ENCODE measurements around the gene ETV6.

Gene ETV6

GRCh38 chr12:11861864-11862600 lies 212.6 kb downstream of the ETV6 start:
- DNase-seq (ENCODE audit: low spot score) = no peak

DNA sequence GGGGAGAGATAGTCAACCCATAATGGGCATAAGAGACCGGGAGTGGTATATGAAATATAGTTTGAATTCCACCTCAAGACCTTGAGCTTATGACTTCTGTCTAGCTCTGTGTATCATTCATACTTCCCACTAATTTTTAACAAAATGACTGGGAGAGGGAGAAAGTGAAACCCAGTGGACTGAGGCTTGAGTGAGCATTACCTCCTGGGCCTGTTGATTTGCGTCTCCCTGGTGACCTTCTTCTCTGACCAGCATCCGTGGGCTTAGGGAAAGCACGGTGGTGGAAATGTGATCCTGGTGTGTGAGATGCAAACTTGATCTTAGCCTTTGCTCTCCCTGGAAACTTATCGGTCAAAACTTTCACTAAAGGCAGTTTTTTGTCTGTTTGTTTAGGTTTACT lies 213.3 kb downstream of the ETV6 start:
- DNase-seq (ENCODE audit: low spot score) = no peak

- no peak for DNase-seq (ENCODE audit: low spot score)
Measured at GRCh38 chr12:11863478-11863906, 214.0 kb downstream of the ETV6 start.

DNA sequence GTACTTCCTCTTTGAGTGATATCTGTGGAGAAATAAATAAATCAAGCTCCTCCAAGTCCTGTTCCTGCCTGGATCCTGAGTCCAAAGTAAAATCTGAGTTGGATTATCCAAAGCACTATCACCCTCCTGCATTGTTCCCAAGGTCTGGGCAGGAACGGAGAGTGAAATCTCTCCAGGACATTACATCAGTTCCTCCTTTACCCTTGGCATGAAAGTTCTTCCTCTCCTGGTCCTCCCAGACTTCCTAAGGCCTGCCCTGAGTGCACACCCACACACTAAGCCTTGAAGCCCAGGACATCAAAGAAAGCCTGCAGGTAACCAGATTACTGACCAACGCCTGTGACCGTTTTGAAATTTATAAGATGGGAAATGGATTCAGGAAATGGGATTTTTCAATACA lies 214.5 kb downstream of the ETV6 start:
- no peak for DNase-seq (ENCODE audit: low spot score)

GRCh38 chr12:11865824-11866223 lies 216.3 kb downstream of the ETV6 start:
- no peak for DNase-seq (ENCODE audit: low spot score)

- no peak for DNase-seq (ENCODE audit: low spot score)
Measured at GRCh38 chr12:11868027-11868426, 218.6 kb downstream of the ETV6 start.

DNA sequence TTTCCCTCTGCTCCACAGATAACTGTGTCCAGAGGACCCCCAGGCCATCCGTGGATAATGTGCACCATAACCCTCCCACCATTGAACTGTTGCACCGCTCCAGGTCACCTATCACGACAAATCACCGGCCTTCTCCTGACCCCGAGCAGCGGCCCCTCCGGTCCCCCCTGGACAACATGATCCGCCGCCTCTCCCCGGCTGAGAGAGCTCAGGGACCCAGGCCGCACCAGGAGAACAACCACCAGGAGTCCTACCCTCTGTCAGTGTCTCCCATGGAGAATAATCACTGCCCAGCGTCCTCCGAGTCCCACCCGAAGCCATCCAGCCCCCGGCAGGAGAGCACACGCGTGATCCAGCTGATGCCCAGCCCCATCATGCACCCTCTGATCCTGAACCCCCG lies 219.9 kb downstream of the ETV6 start:
- no peak for DNase-seq (ENCODE audit: low spot score)

GRCh38 chr12:11870041-11870451 lies 220.6 kb downstream of the ETV6 start:
- no peak for DNase-seq (ENCODE audit: low spot score)

DNA sequence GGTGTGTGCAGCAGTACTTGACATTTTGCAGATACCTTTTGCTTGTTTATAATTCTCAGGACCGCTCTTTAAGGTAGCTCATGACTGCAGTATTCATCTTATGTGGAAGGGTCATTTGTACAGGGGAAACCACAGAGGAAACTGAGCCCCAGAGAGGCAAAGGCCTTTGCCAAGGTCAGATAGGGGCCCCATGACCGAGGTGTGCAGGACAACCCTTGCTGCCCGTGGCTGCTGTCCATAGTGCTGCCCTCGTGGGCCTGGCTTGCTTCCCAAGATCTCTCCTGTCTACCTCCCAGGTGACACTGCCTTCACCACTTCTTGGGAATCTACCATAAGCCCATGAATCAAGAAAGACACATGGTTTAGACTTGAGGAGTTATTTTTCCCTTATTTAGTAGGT lies 222.6 kb downstream of the ETV6 start:
- DNase-seq (ENCODE audit: low spot score) = no peak

DNA sequence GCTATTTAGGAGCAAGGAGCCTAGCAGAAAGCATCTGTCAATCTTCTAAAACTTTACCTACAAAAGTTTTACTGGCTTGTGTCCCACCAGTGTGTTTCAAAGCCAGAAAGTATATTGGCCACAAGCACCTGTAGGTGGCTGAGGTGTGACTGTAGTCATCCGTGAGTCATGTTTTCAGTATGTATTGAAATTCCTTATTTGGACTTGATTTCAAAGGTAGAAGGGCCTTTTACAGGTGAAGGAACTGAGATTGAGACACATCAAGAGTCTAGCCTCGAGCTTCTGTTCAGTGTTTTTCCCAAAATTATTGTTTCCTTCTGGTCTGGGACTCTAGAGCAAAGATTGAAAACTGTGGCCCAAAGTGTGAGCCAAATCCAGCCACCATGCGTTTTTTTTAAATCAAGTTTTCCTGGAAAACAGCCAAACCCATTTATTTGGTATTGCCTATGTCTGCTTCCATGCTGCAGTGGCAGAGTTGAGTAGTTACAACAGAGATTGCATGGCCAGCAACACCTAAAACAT lies 226.0 kb downstream of the ETV6 start:
- DNase-seq (ENCODE audit: low spot score) = peak; percentile 18

DNA sequence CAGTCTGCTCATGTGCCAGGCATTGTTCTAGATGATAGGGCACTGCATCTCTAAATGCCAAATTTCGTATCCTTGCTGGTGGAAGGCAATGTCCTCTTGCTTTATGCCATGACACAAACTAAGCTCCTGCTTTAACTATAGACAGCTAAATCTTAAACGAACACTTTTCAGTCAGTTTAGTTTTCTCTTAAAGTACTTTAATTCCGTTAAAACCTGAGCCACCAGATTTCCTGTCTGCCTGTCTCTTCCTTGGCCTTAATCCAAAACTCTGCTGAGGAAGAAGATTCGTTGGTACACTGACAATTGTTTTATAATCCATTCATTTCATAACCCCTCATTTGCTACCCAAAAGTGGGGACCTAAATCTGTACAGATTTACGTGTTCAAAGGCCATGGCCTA lies 226.8 kb downstream of the ETV6 start:
- DNase-seq (ENCODE audit: low spot score) = no peak

- no peak for DNase-seq (ENCODE audit: low spot score)
Measured at GRCh38 chr12:11877102-11877826, 227.8 kb downstream of the ETV6 start.

DNA sequence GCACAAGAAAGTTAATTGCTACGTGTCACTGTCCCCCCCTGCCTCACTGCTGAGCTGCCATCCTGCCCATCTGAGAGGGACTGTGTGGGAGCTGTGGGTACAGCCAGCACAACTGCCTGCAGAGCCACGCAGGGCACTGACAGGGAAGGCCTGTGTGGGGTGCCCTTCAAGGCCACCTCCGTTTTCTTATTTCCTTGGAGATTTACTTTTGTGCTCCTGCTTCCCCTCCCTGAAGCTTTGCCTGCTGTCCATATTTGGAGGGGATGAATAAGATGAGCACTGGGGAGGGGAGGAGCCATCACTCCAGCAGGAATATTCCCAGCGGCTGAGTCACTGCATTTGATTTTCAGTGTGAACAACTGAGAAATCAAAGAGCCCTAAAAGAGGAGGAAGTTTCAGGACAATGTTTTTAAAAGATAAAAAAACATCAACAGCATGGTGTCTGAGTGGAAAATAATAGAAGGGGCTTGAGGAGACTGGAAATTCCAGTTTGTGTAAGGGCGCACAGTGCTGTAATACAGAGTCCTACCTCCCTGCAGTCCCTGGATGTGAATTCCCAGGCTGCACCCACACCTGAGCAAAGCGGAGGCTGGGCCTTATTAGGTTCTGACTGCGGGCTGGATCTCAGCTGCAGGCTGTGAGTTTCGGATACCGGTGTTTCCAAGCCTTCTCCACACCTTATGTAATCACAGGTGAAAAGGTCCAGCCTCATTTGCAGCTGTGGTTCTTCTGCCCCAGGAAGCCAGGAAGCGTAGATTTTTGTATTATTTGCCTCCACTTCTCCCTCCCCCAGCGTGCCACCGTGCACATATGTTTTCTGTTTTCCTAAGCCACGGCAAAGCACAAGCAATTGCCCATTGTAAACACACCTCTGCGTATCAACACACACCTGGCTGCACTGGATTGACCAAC lies 228.7 kb downstream of the ETV6 start:
- DNase-seq (ENCODE audit: low spot score) = no peak

- DNase-seq (ENCODE audit: low spot score) = no peak
Measured at GRCh38 chr12:11879306-11879705, 229.8 kb downstream of the ETV6 start.

DNA sequence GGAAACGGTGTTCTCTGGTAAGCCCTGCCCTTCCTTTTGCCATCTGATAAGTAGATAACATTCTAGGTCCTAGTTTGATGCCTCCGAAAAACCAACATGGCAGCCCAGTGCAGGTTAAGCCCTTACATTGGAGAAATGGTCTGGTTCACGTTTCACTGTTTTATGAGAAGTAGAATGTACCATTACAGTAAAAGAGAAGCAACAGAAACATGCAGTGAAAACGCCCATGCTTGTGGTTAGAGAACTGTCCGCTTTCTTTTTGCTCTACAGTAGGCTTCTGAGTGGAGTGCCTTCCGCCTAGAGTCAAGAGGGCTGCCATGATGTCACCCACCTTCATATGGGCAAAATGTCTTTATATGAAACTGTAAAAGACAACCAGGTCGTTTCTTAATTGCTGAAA lies 230.9 kb downstream of the ETV6 start:
- DNase-seq (ENCODE audit: low spot score) = no peak

DNA sequence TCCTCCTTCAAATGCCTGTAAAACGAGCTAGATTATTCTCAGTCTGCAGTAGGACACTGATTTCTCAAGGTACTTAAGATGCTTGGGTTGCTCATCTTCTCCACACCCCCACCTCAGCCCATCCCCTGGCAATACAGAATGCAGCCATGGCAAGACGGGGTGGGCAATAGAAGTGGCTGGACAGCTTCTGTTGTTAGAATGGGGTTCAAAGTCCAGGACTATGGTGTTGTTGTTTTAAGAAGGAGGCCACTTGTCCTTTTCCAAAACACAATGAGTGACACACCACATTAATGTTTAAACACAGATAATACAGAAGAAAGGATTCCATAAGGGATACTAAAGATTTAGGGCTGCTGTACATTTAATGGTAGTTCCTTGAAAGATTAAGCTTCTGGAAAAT lies 232.4 kb downstream of the ETV6 start:
- DNase-seq (ENCODE audit: low spot score) = no peak

- DNase-seq (ENCODE audit: low spot score) = no peak
Measured at GRCh38 chr12:11882301-11883019, 233.0 kb downstream of the ETV6 start.

DNA sequence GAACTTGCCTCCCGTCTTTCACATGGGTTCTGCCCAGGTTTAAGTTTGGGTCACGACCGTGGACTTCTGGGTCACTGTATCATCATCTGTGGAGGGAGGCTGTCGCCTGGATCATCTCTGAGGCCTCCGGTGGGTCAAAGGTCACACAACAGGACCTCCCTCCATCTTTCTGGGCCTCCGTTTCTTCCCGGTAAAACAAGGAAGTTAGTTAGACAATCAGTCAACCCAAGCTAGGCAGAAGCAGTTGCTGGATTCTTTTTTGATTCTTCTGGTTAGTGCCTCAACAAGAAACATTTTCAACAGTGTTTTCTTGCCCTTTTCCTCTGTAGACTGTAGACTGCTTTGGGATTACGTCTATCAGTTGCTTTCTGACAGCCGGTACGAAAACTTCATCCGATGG lies 234.6 kb downstream of the ETV6 start:
- DNase-seq (ENCODE audit: low spot score) = no peak

DNA sequence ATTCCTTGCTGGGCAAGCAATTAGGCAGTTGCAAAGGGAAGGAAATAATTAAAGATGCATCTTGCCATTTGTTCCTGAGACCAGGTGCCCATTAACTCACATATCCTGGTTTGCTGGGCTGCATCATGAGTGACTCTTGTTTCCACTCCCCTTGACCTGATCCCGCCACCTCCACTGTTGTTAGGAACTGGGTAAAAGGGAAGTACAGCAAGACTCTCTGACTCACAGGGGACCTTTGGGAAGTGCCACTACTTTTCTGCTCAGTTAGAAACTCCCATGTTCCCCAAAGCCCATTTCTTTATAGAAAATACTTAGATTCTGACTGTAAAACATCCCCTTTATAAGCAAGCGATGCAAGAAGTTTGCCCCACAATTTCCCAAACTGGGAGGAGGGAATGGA lies 235.2 kb downstream of the ETV6 start:
- DNase-seq (ENCODE audit: low spot score) = no peak

DNA sequence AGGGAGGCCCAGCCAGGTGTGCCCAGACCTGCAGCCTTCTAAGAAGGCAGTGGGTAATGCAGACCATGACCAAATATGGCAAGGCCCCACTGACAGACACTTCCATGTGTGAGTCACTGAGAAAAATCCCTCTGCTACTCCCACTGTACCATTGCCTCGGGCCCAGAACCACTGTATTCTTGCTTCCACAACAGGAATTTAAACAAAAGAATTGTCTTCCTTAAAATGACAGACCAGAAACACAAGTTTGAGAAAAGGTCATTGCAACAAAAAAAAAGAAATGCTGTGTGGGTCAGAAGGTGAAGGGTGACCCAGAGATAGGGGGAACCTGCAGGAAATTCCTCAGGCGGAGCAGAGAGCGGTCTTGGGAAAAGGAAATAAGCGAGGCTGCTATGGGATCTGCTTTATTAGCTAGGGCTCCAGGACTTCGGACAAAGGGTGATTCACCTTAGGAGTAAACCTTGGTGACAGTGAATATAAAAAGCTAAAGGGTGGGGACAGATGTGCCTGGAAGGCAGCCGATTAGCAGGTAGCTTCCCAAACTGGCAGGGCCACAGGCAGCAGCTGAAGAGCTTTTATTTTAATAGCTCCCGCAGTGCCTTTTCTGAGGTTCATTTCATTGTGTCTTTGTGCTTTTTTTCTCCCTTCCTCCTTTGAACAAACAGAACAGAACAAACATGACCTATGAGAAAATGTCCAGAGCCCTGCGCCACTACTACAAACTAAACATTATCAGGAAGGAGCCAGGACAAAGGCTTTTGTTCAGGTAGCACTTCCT lies 236.0 kb downstream of the ETV6 start:
- DNase-seq (ENCODE audit: low spot score) = no peak

DNA sequence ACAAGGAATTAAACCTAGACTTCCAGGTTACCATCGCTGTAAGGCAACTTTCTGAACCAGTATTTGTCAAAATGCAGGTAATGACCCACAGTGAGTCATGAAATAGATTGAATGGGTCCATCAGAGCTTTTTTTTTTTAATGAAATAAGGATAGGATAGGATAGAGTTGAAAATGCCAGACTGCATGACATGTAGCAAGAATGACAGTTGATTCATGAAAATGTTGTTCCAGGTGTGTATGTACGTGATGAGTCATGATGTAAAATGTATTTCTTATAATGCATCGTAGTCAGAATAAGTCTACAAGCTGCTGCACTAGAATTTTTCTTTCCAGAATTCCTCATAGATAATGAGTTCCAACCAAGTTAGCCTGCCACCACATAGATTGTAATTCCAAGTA lies 236.9 kb downstream of the ETV6 start:
- no peak for DNase-seq (ENCODE audit: low spot score)
